Measurements from ENCODE around the gene TMED1.
"Not testable (repeated sequence)": the region's sequence is repeated elsewhere in the genome, so short reads cannot be mapped to it uniquely, and the experiment has no call there.

The TMED1 gene, protein sequence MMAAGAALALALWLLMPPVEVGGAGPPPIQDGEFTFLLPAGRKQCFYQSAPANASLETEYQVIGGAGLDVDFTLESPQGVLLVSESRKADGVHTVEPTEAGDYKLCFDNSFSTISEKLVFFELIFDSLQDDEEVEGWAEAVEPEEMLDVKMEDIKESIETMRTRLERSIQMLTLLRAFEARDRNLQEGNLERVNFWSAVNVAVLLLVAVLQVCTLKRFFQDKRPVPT

DNA sequence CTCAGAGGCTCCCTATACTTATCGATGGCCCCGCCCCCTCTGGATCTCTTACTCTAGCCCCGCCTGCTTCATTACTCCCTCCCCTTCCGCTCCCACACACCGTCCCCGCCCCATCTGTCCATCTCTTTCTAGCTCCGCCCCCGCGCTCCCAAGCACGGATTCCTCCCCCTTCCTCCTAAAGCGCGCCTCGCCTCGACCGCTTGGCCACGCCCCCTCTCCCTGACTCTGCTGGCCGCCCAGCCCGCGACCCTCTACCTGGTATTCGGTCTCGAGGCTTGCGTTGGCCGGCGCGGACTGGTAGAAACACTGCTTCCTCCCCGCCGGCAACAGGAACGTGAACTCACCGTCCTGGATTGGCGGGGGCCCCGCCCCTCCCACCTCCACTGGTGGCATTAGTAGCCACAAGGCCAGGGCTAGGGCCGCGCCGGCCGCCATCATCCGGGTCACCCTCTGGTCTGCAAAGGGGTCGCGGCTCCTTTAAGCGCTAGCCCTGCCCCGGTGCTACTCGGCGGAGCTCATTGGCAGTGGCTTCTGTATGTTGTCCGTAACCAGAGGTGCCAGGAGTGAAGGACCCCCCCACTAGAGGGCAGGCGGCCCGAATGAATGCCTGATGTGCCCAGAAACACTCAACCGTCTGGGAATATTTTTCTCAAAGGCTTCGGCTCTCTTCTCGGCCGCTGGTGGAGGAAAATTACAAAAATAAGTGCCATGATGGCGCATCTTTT lies at the start of gene TMED1:
Gene TMED1, minus strand, starts transcription at position 459 of the 725 bp plus-strand sequence. Its CDS starts 21 bp downstream, at position 438.
- DNase-seq = peak; percentile 87 to 100 (median 96)

DNA sequence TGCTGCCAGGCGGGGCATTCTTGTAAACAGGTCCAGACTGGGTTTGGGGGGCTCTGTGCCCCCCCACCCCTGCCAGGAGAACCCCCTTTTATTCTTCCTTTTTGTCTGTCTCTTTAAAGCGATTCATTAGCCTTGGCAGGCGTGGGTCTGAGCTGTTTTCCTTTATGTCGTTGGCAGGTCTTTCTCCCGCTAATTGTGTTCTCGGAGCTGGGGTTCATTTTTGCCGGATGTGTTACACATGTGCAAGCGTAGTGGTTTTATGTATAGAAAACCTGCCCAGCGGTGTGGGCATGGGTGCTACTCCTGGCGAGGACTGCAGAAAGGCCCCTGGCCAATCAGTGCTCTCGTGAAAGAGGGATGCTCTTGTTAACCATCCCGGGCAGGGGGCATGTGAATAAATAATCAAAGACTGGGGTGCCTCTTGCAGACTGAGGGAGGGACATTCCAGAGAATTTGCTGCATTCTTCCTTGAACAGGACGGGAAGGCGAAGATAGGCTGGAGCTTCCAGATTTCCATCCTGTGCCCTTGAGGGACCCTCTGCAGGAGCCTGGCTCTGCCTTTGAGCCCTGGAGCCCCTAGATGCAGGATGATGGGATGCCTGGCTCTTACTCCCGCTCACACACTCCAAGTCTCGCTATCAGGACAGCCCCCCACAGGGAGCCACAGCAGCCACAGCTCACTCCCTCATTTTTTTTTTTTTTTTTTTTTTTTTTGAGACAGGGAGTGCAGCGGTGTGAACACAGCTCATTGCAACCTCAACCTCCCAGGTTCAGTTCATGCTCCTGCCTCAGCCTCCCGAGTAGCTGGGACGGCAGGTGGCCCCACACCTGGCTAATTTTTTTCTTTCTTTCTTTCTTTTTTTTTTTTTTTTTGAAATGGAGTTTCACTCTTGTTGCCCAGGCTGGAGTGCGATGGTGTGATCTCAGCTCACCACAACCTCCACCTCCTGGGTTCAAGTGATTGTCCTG lies 49.5 kb upstream of the TMED1 start:
- DNase-seq = no peak

DNA sequence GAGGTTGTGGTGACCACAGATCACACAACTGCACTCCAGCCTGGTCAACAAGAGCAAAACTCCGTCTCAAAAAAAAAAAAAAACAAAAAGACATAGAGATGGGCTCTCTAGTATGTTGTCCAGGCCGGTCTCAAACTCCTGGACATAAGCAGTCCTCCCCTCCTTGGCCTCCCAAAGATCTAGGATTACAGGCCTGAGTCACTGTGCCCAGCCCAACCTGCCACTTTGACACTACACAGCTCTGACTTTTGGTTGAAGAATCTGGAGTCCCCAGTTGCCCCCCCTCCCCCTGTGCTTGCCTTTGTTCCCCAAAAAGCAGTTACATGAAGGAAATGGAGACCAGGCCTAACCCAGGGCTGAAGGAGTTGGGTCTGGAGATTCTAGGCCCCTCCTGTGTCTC lies 48.3 kb upstream of the TMED1 start:
- no peak for DNase-seq

DNA sequence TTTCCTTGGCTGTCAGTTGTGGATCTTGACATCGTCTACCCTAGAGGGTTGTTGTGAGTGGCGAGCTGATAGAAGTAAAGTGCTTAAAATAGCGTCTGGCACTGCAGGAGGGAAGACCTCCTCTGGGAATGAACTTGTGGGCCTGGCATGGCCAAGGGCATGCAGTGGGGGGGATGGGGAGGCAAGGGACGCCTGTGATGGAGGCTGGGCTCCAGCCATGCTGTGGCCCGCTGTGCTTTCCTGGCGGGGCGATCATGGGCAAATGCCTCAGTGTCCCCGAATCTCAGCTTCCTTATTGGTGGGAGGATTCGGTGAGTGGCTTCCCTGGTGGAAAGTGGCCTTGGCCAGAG lies 46.1 kb upstream of the TMED1 start:
- no peak for DNase-seq

DNA sequence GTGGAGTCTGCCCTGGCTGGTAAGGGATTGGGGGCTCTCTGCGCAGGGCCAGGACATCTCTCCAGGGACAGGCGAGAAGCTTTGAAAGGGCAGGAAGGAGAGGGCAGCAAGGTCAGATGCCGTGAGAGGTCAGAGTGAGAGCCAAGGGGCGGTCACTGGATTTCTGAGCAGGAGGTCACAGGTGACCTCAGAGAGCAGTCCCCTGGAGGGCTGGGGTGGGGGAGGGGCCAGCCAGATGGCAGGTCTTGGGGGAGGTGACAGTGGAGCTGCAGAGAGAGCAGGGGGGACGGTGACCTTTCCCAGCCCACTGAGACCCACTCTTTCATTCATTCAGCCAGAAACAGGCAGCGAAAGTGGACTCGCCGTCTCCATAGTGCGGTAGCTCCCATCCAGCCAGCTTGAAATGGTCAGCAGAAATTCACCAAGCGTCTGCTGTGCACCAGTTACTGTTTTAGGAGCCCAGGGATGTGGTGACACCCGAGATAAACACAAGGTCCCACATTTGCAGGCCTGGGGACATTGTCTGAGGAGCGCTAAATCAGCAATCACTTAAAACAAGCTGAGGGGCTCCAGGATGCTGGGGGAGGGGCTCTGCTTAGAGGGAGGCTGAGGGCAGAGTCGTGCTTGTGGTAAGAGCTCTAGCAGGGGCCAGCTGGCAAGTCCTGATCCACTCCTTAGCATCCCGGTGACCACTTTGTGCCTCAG lies 45.5 kb upstream of the TMED1 start:
- no peak for DNase-seq

DNA sequence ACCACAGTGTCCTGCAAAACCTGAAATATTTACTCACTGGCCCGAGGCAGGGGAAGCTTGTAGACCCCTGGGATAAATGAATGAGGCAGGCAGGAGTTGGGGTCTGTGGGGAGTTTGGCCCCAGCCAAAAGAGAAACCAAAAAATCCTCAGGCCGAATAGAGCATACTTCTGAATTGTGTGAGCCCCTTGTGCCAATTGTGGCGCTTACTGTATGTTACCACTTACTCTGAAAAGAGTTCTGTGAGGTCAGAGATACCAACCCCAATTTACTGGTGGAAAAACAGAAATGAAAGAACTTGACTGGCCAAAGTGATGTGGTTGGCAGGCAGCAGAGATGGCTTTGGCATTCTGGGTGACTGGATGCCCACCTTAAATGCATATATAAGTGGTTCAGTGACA lies 42.2 kb upstream of the TMED1 start:
- no peak for DNase-seq

DNA sequence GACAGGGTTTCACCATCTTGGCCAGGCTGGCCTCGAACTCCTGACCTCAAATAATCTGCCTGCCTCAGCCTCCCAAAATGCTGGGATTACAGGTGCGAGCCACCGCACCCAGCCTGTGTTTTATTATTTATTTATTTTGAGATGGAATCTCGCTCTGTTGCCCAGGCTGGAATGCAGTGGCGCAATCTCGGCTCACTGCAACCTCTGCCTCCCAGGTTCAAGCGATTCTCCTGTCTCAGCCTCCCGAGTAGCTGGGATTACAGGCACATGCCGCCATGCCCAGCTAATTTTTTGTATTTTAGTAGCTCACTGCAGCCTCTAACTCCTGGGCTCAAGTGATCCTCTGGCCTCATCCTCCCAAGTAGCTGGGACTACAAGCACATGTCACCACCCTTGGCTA lies 41.6 kb upstream of the TMED1 start:
- not testable (repeated sequence) for DNase-seq

DNA sequence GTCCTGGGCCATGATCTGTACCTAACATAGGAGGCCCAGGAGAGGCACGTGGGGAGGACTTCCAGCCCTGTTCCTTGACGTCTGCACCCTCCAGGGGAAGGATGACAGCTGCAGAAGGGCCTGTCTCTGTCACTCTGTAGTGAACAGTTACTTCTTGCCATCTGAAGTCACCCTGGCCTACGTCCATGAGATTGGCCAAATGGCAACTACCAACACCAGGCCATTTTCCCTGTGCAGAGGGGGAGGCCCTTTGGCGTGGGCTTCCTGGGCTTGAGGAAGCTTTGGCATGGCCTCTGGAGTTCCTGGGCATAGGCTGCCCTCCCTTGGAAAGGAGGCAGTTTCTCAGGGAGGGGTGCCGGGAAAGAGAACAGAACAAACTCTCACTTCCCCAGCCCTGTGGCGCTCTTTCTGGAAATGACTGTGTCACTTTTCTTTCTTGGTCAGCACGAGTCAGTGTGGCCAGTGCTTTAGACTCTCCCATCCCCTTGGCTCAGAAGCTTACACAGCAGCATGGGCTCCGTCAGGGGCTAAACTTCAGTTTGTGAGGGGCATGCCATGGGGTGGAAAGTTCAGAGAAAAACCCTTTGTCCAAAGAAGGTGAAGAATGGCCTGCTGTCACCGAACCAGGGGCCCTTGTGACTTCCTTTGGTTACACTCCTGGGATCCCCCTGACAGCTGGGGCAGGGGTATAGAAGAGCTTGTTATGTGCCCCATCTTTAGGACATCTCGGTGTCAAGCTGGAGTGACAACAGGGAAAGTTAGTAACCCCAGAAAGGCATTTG lies 40.6 kb upstream of the TMED1 start:
- DNase-seq = peak in 28 of 56 donors; percentile 4 to 58 (median 24)

DNA sequence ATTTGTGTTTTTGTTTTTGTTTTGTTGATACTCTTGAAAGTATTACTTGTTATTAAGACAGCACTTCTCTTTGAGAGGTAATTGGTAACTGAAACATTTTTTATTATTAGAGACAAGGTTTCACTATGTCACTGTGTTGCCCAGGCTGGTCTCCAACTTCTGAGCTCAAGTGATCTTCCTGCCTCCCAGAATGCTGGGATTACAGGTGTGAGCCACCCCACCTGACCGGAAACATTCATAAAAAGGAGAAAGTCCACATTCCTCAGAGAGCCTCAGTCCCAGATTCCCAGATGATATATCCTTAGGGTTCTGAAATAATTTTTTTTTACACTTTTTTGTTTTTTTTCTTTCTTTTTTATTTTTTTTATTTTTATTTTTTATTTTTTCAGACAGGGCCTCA lies 38.0 kb upstream of the TMED1 start:
- no peak for DNase-seq

DNA sequence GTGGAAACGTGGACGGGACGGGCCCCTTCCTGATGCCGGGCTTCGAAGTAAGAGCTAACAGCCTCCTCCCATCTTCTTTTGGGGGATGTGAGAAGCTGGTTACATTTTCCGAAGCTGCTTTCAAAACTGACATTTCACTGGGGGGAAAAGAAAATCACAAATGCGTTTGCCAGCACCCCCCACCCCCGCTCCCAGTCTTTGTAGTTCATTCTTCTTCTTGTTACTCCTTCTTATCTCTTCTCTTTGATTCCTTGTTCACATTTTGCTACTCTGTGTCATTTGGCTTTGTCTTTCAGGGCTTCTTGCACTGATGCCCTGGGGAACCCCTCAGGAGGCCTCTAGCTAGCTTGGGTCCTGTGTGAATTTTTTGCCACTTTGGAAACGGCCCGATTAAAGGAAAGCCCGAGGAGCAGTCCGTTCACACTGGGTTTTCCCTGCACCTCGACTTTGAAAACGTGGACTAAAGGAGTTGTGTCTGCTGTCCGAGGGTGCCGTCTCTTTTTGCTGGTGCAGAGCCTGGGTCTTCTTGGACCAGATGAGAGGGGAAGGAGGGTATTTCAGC lies 36.6 kb upstream of the TMED1 start:
- no peak for DNase-seq

DNA sequence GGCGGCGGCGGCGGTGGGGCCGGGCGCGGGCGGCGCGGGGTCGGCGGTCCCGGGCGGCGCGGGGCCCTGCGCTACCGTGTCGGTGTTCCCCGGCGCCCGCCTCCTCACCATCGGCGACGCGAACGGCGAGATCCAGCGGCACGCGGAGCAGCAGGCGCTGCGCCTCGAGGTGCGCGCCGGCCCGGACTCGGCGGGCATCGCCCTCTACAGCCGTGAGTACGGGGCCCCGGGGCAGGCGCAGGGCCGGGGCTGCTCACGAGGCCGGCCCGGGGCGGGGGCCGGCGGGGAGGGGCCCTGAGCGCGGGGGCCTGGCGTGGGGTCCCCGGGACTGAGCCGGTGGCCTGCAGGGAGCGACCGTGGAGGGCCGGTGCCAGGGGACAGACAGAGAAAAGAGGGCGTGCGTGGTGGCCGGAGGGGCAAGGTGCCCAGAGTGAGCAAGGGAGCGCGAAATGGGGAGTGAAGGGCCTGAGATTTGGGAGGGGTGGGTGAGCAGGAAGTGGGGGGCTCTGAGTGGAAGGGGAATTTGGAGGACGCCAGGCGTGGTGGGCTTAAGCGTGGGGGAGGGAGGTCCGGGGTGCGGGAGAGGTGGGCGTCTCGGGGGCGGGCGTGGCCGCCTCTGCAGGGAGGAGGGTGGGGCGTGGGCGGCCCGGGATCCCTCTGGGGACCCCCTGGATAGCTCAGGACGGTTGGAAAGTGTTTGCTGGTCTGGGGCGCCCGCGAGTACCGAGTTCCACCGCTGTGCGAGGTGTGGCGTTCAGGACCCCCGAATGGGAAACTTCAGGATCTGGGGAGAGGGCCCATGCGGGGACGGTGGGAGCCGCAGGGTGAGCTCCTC lies 35.9 kb upstream of the TMED1 start:
- peak in 24 of 56 donors; percentile 11 to 53 (median 26) for DNase-seq

DNA sequence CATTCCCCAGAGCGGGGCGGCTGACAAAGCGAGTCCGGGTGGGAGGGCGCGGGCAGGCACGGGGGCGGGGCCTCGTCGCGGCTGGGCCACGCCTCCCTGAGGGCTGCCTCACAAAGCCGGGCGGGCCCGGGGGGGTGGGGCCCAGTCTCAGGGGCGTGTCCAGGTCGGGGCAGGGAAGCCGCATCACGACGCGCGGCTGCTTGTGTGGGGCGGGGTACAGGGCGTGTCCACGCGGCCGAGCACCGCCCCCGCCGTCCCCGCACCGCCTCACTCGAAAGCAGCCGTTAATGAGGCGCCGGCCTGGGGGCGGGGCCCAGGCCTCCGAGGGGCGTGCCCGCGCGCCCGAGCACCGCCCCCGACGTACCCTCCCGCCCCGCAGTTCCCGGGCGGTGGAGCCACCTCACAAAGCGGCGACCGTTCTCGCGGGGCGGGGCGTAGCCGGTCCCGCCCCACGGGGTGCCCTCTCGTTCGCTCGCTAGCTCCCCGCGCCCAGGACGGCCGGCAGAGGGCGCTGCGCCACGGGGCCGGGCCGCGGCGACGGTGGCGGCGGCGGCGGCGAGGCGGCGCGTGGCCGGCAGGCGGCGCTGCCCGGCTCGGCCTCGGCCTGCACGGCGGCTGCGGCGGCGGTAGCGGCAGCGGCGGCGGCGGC lies 35.1 kb upstream of the TMED1 start, which contains the start of gene CARM1:
Gene CARM1, plus strand, starts transcription at position 599 of the 649 bp plus-strand sequence. CDS start 150 bp downstream, outside the sequence.
- DNase-seq = peak; percentile 80 to 100 (median 99)

DNA sequence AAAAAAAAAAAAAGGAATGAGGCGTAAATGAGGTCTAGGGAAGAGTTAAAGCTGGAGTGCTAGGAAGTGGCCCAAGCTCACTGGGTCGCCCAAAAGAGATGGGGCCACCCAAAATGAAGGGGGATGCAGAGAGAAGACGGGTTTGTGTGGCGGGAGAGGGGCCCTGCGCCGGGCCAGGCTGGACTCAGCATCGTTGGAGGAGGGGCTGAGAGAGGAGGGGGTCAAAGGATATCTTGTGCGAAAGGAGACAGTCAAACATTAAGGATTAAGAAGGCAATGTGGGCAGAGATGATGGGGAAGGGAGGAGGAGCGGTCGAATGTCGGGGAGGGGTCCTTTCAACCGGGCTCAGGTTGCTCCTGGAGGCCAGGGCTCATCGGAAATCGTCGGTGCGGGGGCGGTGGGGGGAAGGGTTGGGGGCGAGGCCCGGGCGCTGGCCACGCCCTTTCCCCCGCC lies 34.5 kb upstream of the TMED1 start:
- DNase-seq = no peak

DNA sequence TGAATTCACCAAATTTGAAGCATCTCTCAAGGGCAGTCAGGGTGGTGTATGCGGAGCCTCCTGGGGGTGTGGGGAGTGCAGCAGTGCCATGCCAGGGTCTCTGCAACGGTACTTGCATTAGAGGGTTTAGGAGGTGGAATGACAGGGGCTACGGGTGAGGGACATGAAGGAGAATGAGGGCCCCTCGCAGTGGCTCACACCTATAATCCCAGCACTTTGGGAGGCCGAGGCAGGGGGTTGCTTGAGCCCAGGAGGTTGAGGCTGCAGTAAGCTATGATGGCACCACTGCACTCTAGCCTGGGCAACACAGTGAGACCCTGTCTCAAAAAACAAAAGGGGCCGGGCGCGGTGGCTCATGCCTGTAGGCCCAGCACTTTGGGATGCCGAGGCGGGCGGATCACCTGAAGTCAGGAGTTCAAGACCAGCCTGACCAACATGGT lies 33.9 kb upstream of the TMED1 start:
- DNase-seq = not testable (repeated sequence)

DNA sequence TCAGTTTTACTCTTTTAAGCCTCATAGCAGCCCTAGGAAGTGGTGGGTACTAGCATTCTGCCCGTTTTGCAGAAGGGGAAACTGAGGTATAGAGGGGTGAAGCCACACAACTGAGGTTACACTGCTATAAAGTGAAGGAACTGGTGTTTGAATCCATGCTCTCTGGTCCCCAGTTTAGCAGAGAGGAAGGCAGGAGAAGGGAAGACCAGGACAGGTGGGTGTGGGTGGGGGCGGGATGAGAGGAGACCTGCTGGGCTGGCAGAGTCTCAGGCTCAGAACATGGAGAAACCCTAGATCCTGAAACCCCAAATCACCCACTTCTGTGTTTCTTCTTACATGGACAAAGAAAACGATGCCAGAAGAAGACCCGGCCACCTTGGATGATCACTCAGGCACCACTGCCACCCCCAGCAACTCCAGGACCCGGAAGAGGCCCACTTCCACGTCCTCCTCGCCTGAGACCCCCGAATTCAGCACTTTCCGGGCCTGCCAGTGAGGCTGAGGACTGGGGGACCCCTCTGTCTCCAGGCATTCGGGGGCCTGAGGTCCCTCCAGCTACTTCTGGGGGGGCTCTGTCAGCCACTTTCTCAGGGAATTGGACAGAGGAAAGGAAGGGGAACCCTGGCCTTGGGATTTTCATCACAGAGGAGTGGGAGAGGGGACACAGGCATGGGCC lies 33.0 kb upstream of the TMED1 start:
- DNase-seq = no peak

DNA sequence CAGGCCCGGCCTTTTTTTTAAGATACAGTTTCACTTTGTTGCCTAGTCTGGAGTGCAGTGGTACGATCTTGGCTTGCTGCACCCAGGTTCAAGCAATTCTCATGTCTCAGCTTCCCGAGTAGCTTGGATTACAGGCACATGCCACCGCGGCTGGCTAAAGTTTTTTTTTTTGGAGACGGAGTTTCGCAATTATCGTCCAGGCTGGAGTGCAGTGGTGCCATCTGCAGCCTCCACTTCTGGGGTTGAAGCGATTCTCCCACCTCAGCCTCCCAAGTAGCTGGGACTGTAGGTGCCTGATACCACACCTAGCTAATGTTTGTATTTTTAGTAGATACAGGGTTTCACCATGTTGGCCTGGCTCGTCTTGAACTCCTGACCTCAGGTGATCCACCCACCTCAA lies 30.5 kb upstream of the TMED1 start:
- no peak for DNase-seq

DNA sequence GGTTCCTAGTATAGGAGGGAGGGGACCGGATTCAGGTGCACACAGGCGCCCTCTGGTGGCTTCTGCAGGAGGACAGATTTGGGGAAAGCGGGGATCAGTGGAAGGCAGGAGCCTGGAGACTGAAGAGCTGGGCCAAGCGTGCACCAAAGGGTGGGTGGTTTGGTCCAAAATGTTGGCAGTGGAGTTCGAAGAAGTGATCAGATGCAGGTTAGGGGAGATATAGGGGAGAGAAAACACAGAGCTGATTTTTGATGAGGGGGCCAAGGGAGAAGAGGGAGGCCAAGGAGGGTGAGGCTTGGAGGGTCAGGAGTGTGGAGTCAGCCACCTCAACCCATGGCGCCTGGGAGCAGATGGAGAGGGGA lies 28.5 kb upstream of the TMED1 start:
- DNase-seq = peak in 53 of 56 donors; percentile 14 to 92 (median 63)

All from nucleus accumbens (tissue), 56 donors.